ENCODE data around the gene SHLD2.

GRCh38 chr10:87072449-87072848, 22.6 kb upstream of the SHLD2 start:
- no peak for TF ChIP-seq POLR2AphosphoS5 (IDR thresholded peaks at IDR 0.05; ENCODE audit: borderline replicate concordance, low read depth, low read length)
- no peak for TF ChIP-seq EZH2 (IDR thresholded peaks at IDR 0.05)
- TF ChIP-seq FOXP2 (optimal IDR thresholded peaks at IDR 0.05; ENCODE audit: control extremely low read depth, extremely low read length, insufficient read depth), result no peak

Data from SK-N-MC (cell line).